ENCODE measurements around the gene GJB2. TPM values are rescaled to one million over a fixed set of nuclear protein-coding genes. Genes with fewer than 3 reads are reported as not detected.

Gene GJB2
- total RNA-seq, 1 experiment from 2014 or later = 0.75 TPM

GRCh38 chr13:20151612-20152011 lies 41.1 kb downstream of the GJB2 start:
- no peaks in the 10 kb centered on the region for H3K4me1 Mint-ChIP-seq (ENCODE audit: low read depth, unreplicated experiment)
- no peaks in the 10 kb centered on the region for H3K9me3 Mint-ChIP-seq (ENCODE audit: unreplicated experiment)
- no peak overlapping the region for H3K4me3 ChIP-seq (ENCODE audit: low read depth, low read length)
- ChIA-PET CTCF (no interaction called here), POLR2A (no interaction called here)
- H3K36me3 ChIP-seq (ENCODE audit: control insufficient read depth, insufficient read depth, low read length) = no peaks in the 10 kb centered on the region
- intact Hi-C loops (cut with micrococcal nuclease; ENCODE audit: unreplicated experiment) = no loop called here
- peaks cover 14% of the 10 kb centered on the region for H3K27me3 Mint-ChIP-seq (ENCODE audit: insufficient read depth, unreplicated experiment)
- H3K27ac Mint-ChIP-seq (ENCODE audit: unreplicated experiment) = no peak overlapping the region
- no TSS peak for BruUV-seq (replicated peaks)
- no peaks in the 10 kb centered on the region for H3K27me3 ChIP-seq (replicated peaks; ENCODE audit: control insufficient read depth, insufficient read depth, low read length)
- DNase-seq = peak in 1 of 2 experiments; percentile 20
- no peaks in the 10 kb centered on the region for H3K4me1 ChIP-seq
- H3K36me3 Mint-ChIP-seq (ENCODE audit: insufficient read depth, unreplicated experiment) = no peaks in the 10 kb centered on the region
- no peak for TF ChIP-seq CTCF (IDR thresholded peaks at IDR 0.05; ENCODE audit: insufficient read depth in 1 of 2, low read depth in 1 of 2, low read length in 1 of 2, severe bottlenecking in 1 of 2, unreplicated experiment in 1 of 2)
- H3K4me3 Mint-ChIP-seq (ENCODE audit: unreplicated experiment) = no peak overlapping the region
- no peaks in the 10 kb centered on the region for H3K9me3 ChIP-seq

- H3K36me3 Mint-ChIP-seq (ENCODE audit: insufficient read depth, unreplicated experiment) = no peaks in the 10 kb centered on the region
- BruUV-seq (replicated peaks) = no TSS peak
- Histone ChIP-seq H3K27me3 (replicated peaks; ENCODE audit: control insufficient read depth, insufficient read depth, low read length) (no peaks in the 10 kb centered on the region), H3K9me3 (no peaks in the 10 kb centered on the region), H3K36me3 (ENCODE audit: control insufficient read depth, insufficient read depth, low read length) (no peaks in the 10 kb centered on the region), H3K4me3 (ENCODE audit: low read depth, low read length) (no peak overlapping the region), H3K4me1 (no peaks in the 10 kb centered on the region)
- ChIA-PET POLR2A (no interaction called here), CTCF (no interaction called here)
- H3K4me3 Mint-ChIP-seq (ENCODE audit: unreplicated experiment) = no peak overlapping the region
- H3K27me3 Mint-ChIP-seq (ENCODE audit: insufficient read depth, unreplicated experiment) = peaks cover 14% of the 10 kb centered on the region
- TF ChIP-seq CTCF (IDR thresholded peaks at IDR 0.05; ENCODE audit: insufficient read depth in 1 of 2, low read depth in 1 of 2, low read length in 1 of 2, severe bottlenecking in 1 of 2, unreplicated experiment in 1 of 2) = no peak
- DNase-seq = peak in 1 of 2 experiments; percentile 15
- H3K4me1 Mint-ChIP-seq (ENCODE audit: low read depth, unreplicated experiment) = no peaks in the 10 kb centered on the region
- H3K9me3 Mint-ChIP-seq (ENCODE audit: unreplicated experiment) = no peaks in the 10 kb centered on the region
- H3K27ac Mint-ChIP-seq (ENCODE audit: unreplicated experiment) = no peak overlapping the region
- intact Hi-C loops (cut with micrococcal nuclease; ENCODE audit: unreplicated experiment) = no loop called here
Measured at GRCh38 chr13:20151016-20151415, 41.7 kb downstream of the GJB2 start.

GRCh38 chr13:20150561-20150960 lies 42.2 kb downstream of the GJB2 start:
- Mint-ChIP-seq H3K27ac (ENCODE audit: unreplicated experiment) (no peak overlapping the region), H3K4me1 (ENCODE audit: low read depth, unreplicated experiment) (no peaks in the 10 kb centered on the region), H3K4me3 (ENCODE audit: unreplicated experiment) (no peak overlapping the region), H3K36me3 (ENCODE audit: insufficient read depth, unreplicated experiment) (no peaks in the 10 kb centered on the region), H3K27me3 (ENCODE audit: insufficient read depth, unreplicated experiment) (peaks cover 14% of the 10 kb centered on the region), H3K9me3 (ENCODE audit: unreplicated experiment) (no peaks in the 10 kb centered on the region)
- intact Hi-C loops (cut with micrococcal nuclease; ENCODE audit: unreplicated experiment) = no loop called here
- ChIA-PET POLR2A (no interaction called here), CTCF (interaction anchor here (0.6 kb wide), 1 partner anchor 159 kb away, joined by 5 read pairs; no protein-coding TSS in a partner anchor)
- no peak for TF ChIP-seq CTCF (IDR thresholded peaks at IDR 0.05; ENCODE audit: insufficient read depth in 1 of 2, low read depth in 1 of 2, low read length in 1 of 2, severe bottlenecking in 1 of 2, unreplicated experiment in 1 of 2)
- H3K27me3 ChIP-seq (replicated peaks; ENCODE audit: control insufficient read depth, insufficient read depth, low read length) = no peaks in the 10 kb centered on the region
- H3K4me1 ChIP-seq = no peaks in the 10 kb centered on the region
- no peak overlapping the region for H3K4me3 ChIP-seq (ENCODE audit: low read depth, low read length)
- H3K9me3 ChIP-seq = no peaks in the 10 kb centered on the region
- DNase-seq = peak in 1 of 2 experiments; percentile 10
- no TSS peak for BruUV-seq (replicated peaks)
- no peaks in the 10 kb centered on the region for H3K36me3 ChIP-seq (ENCODE audit: control insufficient read depth, insufficient read depth, low read length)
